ENCODE measurements around the gene PTK7.
A peak's percentile ranks its signal among the peaks of the same experiment; 100 is the strongest.

Gene PTK7

DNA sequence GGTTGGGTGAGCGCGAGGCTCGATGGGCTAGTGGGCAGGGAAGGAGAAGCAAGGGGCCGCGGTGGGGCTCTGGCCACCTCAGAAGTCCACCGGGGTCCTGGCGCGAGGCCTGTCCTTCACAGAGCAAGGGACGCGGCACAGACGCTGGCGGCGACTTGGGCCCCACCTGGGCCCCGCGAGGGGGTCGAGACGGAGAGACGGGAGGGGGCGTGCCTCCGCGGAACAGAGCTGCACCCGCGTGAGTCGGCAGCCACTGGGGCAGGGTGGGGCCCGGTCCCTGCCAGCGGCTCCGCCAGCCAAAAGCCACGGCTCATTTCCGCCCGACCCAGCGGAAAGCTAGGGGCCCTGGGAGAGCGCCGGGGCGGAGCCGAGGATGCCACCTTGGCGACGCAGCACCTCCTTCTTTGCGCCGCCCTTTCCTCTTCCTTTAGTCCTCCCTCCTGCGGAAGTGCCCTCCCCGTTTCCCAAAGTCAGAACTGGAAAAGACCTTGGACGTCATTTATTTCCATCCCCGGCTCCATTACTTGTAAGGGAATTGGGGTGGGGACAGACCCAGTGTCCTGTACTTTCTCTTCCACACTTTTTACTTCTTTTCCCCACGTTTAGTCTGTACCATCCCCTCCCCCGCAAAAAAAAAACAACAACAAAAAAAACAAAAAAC is 22.4 kb upstream of the PTK7 start, which contains the start of gene CUL7:
TSS of gene CUL7 (minus strand) at position 307 of the 661 bp plus-strand sequence. CDS start 1,063 bp downstream, outside the sequence.
- TF ChIP-seq, protein P1, sequence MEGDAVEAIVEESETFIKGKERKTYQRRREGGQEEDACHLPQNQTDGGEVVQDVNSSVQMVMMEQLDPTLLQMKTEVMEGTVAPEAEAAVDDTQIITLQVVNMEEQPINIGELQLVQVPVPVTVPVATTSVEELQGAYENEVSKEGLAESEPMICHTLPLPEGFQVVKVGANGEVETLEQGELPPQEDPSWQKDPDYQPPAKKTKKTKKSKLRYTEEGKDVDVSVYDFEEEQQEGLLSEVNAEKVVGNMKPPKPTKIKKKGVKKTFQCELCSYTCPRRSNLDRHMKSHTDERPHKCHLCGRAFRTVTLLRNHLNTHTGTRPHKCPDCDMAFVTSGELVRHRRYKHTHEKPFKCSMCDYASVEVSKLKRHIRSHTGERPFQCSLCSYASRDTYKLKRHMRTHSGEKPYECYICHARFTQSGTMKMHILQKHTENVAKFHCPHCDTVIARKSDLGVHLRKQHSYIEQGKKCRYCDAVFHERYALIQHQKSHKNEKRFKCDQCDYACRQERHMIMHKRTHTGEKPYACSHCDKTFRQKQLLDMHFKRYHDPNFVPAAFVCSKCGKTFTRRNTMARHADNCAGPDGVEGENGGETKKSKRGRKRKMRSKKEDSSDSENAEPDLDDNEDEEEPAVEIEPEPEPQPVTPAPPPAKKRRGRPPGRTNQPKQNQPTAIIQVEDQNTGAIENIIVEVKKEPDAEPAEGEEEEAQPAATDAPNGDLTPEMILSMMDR (conservative IDR thresholded peaks at IDR 0.05; ENCODE audit: low read depth, low read length) = no peak
- DNase-seq (ENCODE audit: low read depth) = peak; percentile 94
- peak within 1 kb of the TSS; percentile 83 for H3K4me3 ChIP-seq (ENCODE audit: low read depth, low read length)

DNA sequence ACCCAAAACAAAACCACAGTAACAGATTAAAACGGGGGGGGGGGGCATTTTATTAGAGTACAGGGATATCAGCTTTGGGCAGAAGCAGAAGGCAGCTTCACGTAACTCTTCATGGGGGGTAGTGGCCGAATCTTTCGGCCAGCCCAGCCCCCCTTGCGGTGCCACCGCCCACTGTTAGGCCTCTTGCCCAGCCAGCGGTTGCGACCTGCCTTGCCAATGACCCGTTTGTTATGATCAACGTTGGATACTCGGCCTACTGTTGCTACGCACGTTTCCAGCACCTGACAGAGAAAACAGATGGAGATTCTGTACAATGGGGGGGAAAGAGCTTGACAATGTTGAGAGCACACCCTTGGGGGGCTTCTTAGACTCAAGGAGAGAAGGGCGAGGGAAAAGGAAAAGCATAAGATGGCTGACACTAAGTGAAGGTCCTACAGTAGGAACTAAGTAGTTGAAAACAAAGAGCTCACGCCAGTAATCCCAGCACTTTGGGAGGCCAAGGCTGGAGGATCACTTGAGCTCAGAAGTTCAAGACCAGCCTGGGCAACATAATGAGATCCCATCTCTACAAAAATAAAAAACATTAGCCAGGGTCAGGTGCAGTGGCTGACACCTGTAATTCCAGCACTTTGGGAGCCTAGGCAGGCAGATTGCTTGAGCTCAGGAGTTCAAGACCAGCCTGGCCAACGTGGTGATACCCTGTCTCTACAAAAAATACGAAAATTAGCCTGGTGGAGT is 21.7 kb upstream of the PTK7 start:
- TF ChIP-seq, protein P1 (conservative IDR thresholded peaks at IDR 0.05; ENCODE audit: low read depth, low read length) = no peak
- no peak for DNase-seq (ENCODE audit: low read depth)
- peak overlapping the region; percentile 83 for H3K4me3 ChIP-seq (ENCODE audit: low read depth, low read length)

DNA sequence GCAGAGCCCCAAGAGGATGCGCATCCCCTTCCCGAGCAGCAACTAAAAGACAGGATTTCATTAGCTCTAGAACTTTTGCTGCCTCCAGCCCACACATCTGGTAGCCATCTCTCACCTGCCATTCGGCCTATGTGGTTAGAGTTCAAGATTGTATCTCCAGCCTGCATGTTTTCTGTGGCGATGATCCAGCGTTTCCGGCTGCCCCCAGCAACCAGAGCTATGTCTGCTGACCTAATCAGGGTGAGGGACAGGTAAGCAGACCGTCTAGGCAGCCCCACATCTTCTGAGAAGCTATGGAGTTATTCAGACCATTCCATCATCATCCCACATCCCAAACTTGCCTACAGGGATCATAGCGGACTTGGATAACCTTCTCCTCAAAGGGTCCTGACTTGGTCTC is 20.1 kb upstream of the PTK7 start:
- TF ChIP-seq, protein P1 (conservative IDR thresholded peaks at IDR 0.05; ENCODE audit: low read depth, low read length) = no peak
- DNase-seq (ENCODE audit: low read depth) = no peak
- H3K4me3 ChIP-seq (ENCODE audit: low read depth, low read length) = no peak overlapping the region

DNA sequence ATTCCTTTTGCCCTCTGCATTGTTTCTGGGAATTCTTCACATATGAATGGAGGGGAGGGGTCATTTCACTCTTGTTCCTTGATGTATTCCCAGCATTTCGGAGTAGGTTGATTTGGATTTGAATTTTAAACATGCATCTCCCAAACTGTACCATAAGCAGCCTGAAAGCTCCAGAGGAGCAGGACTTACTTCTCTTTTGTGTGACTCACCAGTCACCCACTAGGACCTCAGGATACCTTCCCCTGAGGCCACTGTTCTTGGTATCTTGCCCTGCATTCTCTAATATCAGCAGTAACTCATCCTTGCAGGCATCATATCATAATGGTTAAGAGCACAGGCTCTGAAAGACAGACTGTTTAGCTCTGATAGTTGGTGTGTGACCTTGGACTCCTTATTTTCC is 17.6 kb upstream of the PTK7 start:
- DNase-seq (ENCODE audit: low read depth) = no peak
- TF ChIP-seq, protein P1 (conservative IDR thresholded peaks at IDR 0.05; ENCODE audit: low read depth, low read length) = no peak
- H3K4me3 ChIP-seq (ENCODE audit: low read depth, low read length) = peak overlapping the region; percentile 77

DNA sequence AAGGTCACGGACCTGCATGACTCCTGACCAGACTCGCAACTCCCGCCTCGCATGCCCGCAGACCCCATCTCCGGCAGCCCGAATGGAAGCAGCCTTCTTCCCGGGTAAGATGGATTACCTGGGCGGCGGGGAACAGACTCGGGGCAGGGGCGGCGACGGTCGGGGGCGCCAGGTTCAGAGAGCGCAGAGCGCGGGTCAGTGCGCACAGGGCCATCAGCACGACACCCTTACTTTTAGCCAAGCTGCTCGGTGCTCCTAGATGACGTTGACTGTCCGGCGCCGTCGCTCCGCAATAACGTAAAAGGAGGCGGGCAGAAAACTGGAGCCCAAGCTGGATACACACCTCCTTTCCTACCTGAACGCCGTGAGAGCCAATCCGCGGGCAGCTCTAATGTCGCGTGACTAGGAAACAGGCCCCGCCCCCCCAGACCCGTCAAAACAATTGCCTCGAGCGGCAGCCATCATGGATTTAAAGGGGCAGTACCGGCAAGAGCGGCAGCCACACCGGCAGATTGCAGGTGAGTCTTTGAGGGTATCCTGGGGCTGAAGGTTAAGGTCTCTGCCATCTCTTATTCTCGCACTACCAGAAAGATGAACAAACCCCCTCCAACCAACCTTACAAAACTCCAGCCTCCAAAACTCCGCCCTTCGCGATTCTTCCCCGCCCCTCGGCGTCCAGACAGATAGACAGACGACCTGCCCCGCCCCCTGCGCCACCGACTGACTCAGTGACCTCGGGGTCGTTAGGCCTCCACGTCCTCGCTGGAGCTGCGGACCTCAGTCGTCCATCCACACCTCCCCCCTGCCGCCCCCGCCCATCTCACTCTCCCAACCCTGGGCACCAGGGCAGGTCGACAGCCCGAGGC is 16.7 kb upstream of the PTK7 start, which contains the start of the genes KLC4 and MRPL2:
TSS of gene KLC4 (plus strand) at position 464 of the 866 bp plus-strand sequence. CDS start 1,705 bp downstream, outside the sequence.
TSS of gene MRPL2 (minus strand) at position 267 of the 866 bp plus-strand sequence. CDS start at position 214, 53 bp downstream.
- TF ChIP-seq, protein P1 (conservative IDR thresholded peaks at IDR 0.05; ENCODE audit: low read depth, low read length) = no peak
- peak within 1 kb of the TSS; percentile 87 for H3K4me3 ChIP-seq (ENCODE audit: low read depth, low read length)
- DNase-seq (ENCODE audit: low read depth) = peak; percentile 99

DNA sequence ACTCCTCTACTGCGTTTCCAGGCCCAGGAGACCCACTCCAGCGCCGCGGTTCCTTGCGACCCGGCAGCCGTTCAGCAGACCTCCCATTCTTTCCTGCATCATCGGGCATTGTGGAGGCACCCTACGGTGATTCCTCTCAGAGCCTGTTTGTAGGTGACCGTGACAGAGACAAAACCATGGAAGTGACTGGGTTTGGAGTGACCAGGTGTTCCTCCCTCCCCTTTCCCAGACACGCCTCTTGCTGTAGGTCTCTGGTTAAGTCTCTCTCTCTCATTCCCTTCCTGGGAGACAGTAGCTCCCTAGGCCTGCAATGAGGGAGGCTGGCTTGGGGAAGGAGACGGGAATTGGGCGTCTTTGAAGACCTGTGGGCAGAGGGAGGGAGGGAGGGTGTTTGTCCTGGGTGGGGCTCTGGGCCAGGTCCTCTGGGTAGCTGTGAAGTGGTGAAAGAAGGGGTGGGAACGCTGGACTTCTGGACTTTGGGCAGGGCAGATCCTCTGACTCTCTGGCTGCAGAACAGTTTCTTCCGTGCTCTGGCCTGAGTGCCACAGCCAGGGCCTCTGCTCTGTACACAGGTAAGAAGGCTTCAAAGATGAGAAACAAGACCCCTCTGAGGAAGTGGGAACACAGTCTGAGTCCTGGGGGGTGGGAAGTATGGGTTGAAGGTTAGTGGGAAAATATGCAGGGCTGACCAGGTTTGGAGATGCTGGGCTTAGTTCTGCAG is 15.9 kb upstream of the PTK7 start:
- DNase-seq (ENCODE audit: low read depth) = peak; percentile 18
- TF ChIP-seq, protein P1 (conservative IDR thresholded peaks at IDR 0.05; ENCODE audit: low read depth, low read length) = no peak

More for the DNA sequence above, 15.9 kb upstream of the PTK7 start:
- peak overlapping the region; percentile 87 for H3K4me3 ChIP-seq (ENCODE audit: low read depth, low read length)
